BLaER1 (cell line): ENCODE results near the gene SCN10A.

Experiments used
- H3K27ac ChIP-seq: shearing (Covaris generic); formaldehyde crosslinking; 2 replicates; pipeline ENCODE4 v1.8.1; 2022
- H3K27me3 ChIP-seq: shearing (Covaris generic); formaldehyde crosslinking; 2 replicates; pipeline ENCODE4 v1.8.1; 2022
- H3K36me3 ChIP-seq: shearing (Covaris generic); formaldehyde crosslinking; 2 replicates; pipeline ENCODE4 v1.8.1; 2022
- H3K4me1 ChIP-seq: shearing (Covaris generic); formaldehyde crosslinking; 2 replicates; pipeline ENCODE4 v1.8.1; 2022
- H3K4me2 ChIP-seq: shearing (Covaris generic); formaldehyde crosslinking; 2 replicates; pipeline ENCODE4 v1.8.1; 2022
- H3K4me3 ChIP-seq: shearing (Covaris generic); formaldehyde crosslinking; 2 replicates; pipeline ENCODE4 v1.8.1; 2022
- H3K9ac ChIP-seq: shearing (Covaris generic); formaldehyde crosslinking; 2 replicates; pipeline ENCODE4 v1.8.1; 2022
- H3K9me3 ChIP-seq: shearing (Covaris generic); formaldehyde crosslinking; 2 replicates; pipeline ENCODE4 v1.8.1; 2022
- H4K20me1 ChIP-seq: shearing (Covaris generic); formaldehyde crosslinking; 2 replicates; pipeline ENCODE4 v1.8.1; 2022
- Cebpa-rat ChIP-seq: shearing (Covaris generic); IDR thresholded peaks from 2 replicates; pipeline ENCODE4 v1.8.1; 2022

Gene SCN10A

GRCh38 chr3:38648659-38649499, 167.1 kb downstream of the SCN10A start:
- no peaks in the 10 kb centered on the region for H4K20me1 ChIP-seq
- H3K4me1 ChIP-seq, result peaks cover 15% of the 10 kb centered on the region
- peak overlapping the region; percentile 82 for H3K9ac ChIP-seq
- H3K9me3 ChIP-seq, result no peaks in the 10 kb centered on the region
- H3K27me3 ChIP-seq, result peaks cover 13% of the 10 kb centered on the region
- H3K27ac ChIP-seq, result peak overlapping the region; percentile 69
- H3K36me3 ChIP-seq, result no peaks in the 10 kb centered on the region
- TF ChIP-seq Cebpa-rat, result no peak
- H3K4me3 ChIP-seq, result peak overlapping the region; percentile 81
- peak overlapping the region; percentile 99 for H3K4me2 ChIP-seq

- no peak for TF ChIP-seq Cebpa-rat
- peaks cover 13% of the 10 kb centered on the region for H3K27me3 ChIP-seq
- no peaks in the 10 kb centered on the region for H4K20me1 ChIP-seq
- no peak overlapping the region for H3K4me3 ChIP-seq
- no peaks in the 10 kb centered on the region for H3K9me3 ChIP-seq
- no peaks in the 10 kb centered on the region for H3K36me3 ChIP-seq
- H3K9ac ChIP-seq, result no peak overlapping the region
- no peak overlapping the region for H3K27ac ChIP-seq
- peaks cover 16% of the 10 kb centered on the region for H3K4me1 ChIP-seq
- peak overlapping the region; percentile 99; the same call in 1 of the 2 replicates for H3K4me2 ChIP-seq
Measured at GRCh38 chr3:38648024-38648658, 167.9 kb downstream of the SCN10A start.

GRCh38 chr3:38647217-38647970, 168.6 kb downstream of the SCN10A start:
- TF ChIP-seq Cebpa-rat, result no peak
- H3K4me2 ChIP-seq, result no peak overlapping the region
- no peaks in the 10 kb centered on the region for H3K9me3 ChIP-seq
- no peaks in the 10 kb centered on the region for H4K20me1 ChIP-seq
- H3K27ac ChIP-seq, result no peak overlapping the region
- H3K27me3 ChIP-seq, result peaks cover 13% of the 10 kb centered on the region
- H3K36me3 ChIP-seq, result no peaks in the 10 kb centered on the region
- H3K4me1 ChIP-seq, result peaks cover 23% of the 10 kb centered on the region
- no peak overlapping the region for H3K9ac ChIP-seq
- H3K4me3 ChIP-seq, result no peak overlapping the region
